Stimulated activated naive CD8-positive, alpha-beta T cell treated with anti-CD3 and anti-CD28 coated beads, Interleukin-15, amount 100 ng/mL, for 72 hours (primary cell): ENCODE measurements around the gene CLK2.
A peak's percentile ranks its signal among the peaks of the same experiment; 100 is the strongest.
"Not testable (repeated sequence)": the region's sequence is repeated elsewhere in the genome, so short reads cannot be mapped to it uniquely, and the experiment has no call there.

Experiments
- ATAC-seq: fragments of 150-1000 bp; cut with Tn5 transposase; 2 replicates; pipeline ENCODE4 v1.10.0; 2021; ENCODE audit warnings: mild to moderate bottlenecking, moderate library complexity
- DNase-seq, 2 donors: peaks; one replicate each; pipeline ENCODE4 v3.0.0; 2021 to 2022
- H3K27ac Mint-ChIP-seq, 2 donors: one replicate each; pipeline ENCODE4 v1.8.0; 2022; ENCODE audit warnings: mild to moderate bottlenecking in 2 of 2, mixed read lengths in 2 of 2, moderate library complexity in 2 of 2
- H3K27me3 Mint-ChIP-seq: one replicate; pipeline ENCODE4 v1.8.0; 2022; ENCODE audit warnings: mixed read lengths
- H3K4me1 Mint-ChIP-seq: one replicate; pipeline ENCODE4 v1.8.0; 2022; ENCODE audit warnings: mild to moderate bottlenecking, mixed read lengths
- H3K4me3 Mint-ChIP-seq, 2 donors: one replicate each; pipeline ENCODE4 v1.8.0; 2022; ENCODE audit warnings: mild to moderate bottlenecking in 2 of 2, mixed read lengths in 2 of 2, moderate library complexity in 1 of 2
- H3K9me3 Mint-ChIP-seq, 2 donors: one replicate each; pipeline ENCODE4 v1.8.0; 2022; ENCODE audit warnings: mixed read lengths in 2 of 2

CLK2 gene

GRCh38 chr1:155304558-155305063 is 31.3 kb upstream of the CLK2 start:
- DNase-seq, result no peak
- no peaks in the 10 kb centered on the region for H3K27me3 Mint-ChIP-seq
- peaks cover 3% of the 10 kb centered on the region for H3K4me1 Mint-ChIP-seq
- H3K27ac Mint-ChIP-seq, result no peak overlapping the region
- H3K9me3 Mint-ChIP-seq, result no peaks in the 10 kb centered on the region
- no peak overlapping the region for H3K4me3 Mint-ChIP-seq
- no peak for ATAC-seq

DNA sequence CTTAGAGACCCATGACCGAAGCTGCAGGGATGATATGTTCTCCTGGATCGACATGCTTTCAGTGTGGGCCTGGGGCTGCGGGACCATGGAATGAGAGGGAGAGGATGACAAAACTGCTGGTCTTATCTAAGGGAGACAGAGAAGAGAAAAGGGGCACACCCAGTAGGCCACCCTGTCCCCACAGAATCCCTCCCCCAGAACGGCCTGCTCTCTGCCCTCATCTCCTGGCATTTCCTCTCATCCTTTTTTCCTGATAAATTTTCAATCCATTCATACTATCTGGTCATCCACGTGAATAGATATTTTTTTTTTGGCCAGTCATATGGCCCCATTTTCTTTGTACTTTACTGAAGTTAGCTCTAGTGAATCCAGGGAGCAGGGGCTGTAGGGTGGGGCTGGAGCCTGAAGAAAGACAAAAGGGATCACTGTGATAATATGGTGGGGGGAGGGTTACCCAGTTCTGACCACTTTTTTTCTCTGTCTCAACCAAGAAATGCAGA is 28.1 kb upstream of the CLK2 start, which contains the start of gene PKLR:
Gene PKLR (minus strand): TSS at position 97 of the 500 bp plus-strand sequence. CDS start 43 bp downstream, at position 54.
- Mint-ChIP-seq H3K9me3 (no peaks in the 10 kb centered on the region), H3K27ac (no peak within 1 kb of the TSS), H3K27me3 (peaks cover 13% of the 10 kb centered on the region), H3K4me3 (no peak within 1 kb of the TSS), H3K4me1 (no peaks in the 10 kb centered on the region)
- ATAC-seq (no peak), DNase-seq (no peak)

- Mint-ChIP-seq H3K27me3 (peaks cover 20% of the 10 kb centered on the region), H3K4me3 (no peak overlapping the region), H3K27ac (no peak overlapping the region), H3K9me3 (no peaks in the 10 kb centered on the region), H3K4me1 (no peaks in the 10 kb centered on the region)
- no peak for DNase-seq
- no peak for ATAC-seq
These were observed 27.4 kb upstream of the CLK2 start for GRCh38 chr1:155300553-155301329.

GRCh38 chr1:155300024-155300423 is 26.7 kb upstream of the CLK2 start:
- peaks cover 27% of the 10 kb centered on the region for H3K27me3 Mint-ChIP-seq
- no peak overlapping the region for H3K27ac Mint-ChIP-seq
- H3K4me3 Mint-ChIP-seq, result no peak overlapping the region
- ATAC-seq (no peak), DNase-seq (no peak)
- peaks cover 1% of the 10 kb centered on the region for H3K4me1 Mint-ChIP-seq
- no peaks in the 10 kb centered on the region for H3K9me3 Mint-ChIP-seq

- no peaks in the 10 kb centered on the region for H3K9me3 Mint-ChIP-seq
- H3K4me3 Mint-ChIP-seq, result no peak overlapping the region
- peaks cover 8% of the 10 kb centered on the region for H3K4me1 Mint-ChIP-seq
- DNase-seq (no peak), ATAC-seq (no peak)
- H3K27ac Mint-ChIP-seq, result no peak overlapping the region
- H3K27me3 Mint-ChIP-seq, result peaks cover 50% of the 10 kb centered on the region
These were observed 24.1 kb upstream of the CLK2 start for GRCh38 chr1:155297384-155297783.

DNA sequence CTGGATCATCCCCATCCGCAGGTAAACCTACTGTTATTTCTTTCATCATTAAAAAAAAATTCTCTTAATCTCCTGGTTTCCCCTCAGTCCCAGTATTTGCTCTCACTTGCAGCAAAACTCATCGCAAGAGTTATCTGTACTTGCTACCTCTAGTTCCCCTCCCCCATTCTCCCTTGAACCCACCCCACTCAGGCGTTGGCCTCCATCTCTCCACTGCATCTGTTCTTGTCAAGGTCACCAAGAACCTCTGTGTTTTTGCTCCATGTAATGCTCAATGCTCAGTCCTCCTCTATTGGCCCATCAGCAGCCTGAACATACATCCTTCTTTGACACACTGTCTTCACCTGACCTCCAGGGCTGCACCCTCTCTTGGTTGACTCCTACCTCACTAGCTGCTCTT is 23.4 kb upstream of the CLK2 start:
- Mint-ChIP-seq H3K27ac (peak overlapping the region in 1 of 2 donors; percentile 2), H3K4me1 (peaks cover 8% of the 10 kb centered on the region), H3K9me3 (no peaks in the 10 kb centered on the region), H3K4me3 (no peak overlapping the region), H3K27me3 (peaks cover 55% of the 10 kb centered on the region)
- ATAC-seq, result no peak
- no peak for DNase-seq

GRCh38 chr1:155295942-155296267 is 22.6 kb upstream of the CLK2 start:
- no peaks in the 10 kb centered on the region for H3K9me3 Mint-ChIP-seq
- ATAC-seq (no peak), DNase-seq (no peak)
- H3K27me3 Mint-ChIP-seq, result peaks cover 59% of the 10 kb centered on the region
- H3K27ac Mint-ChIP-seq, result no peak overlapping the region
- peaks cover 8% of the 10 kb centered on the region for H3K4me1 Mint-ChIP-seq
- peak overlapping the region in 1 of 2 donors; percentile 16 for H3K4me3 Mint-ChIP-seq

DNA sequence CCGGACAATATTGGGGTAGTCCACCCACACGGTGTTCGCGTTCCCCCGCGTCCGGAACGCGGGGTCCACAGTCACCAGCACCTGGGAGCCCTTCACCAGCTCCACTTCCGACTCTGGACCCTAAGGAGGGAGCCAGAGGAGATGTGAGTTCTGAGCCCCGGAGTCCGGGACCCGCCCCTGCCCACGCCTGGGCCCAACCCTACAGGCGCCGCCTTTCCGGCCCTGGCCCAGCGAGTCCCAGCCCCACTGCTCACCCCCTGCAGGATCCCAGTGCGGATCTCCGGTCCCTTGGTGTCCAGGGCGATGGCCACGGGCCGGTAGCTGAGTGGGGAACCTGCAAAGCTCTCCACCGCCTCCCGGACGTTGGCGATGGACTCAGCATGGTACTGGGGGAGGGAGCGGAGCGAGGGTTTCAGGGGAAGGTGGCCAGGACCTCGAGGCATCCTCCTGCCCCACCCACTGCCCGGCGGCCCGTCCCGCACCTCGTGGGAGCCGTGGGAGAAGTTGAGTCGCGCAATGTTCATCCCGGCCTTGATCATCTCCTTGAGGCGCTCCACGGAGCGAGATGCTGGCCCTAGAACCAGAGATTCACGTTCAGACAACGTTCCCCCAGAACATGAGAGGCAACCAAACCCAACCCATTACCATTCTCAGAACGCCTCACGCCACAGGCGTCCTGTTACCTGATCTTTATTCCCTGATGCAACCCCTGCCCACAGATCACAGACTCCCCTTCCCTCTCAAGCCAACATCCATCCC is 22.1 kb upstream of the CLK2 start:
- Mint-ChIP-seq H3K27ac (no peak overlapping the region), H3K9me3 (no peaks in the 10 kb centered on the region), H3K27me3 (peaks cover 61% of the 10 kb centered on the region), H3K4me1 (peaks cover 8% of the 10 kb centered on the region), H3K4me3 (peak overlapping the region in 1 of 2 donors; percentile 16)
- DNase-seq, result no peak
- ATAC-seq, result peak; percentile 43

GRCh38 chr1:155294520-155295182 is 21.3 kb upstream of the CLK2 start:
- Mint-ChIP-seq H3K4me3 (peak overlapping the region in 1 of 2 donors; percentile 38), H3K4me1 (peaks cover 8% of the 10 kb centered on the region), H3K27ac (peak overlapping the region in 1 of 2 donors; percentile 74), H3K27me3 (peaks cover 67% of the 10 kb centered on the region), H3K9me3 (no peaks in the 10 kb centered on the region)
- ATAC-seq (peak; percentile 7), DNase-seq (no peak)

- ATAC-seq (no peak), DNase-seq (no peak)
- H3K9me3 Mint-ChIP-seq, result no peaks in the 10 kb centered on the region
- peaks cover 67% of the 10 kb centered on the region for H3K27me3 Mint-ChIP-seq
- H3K4me1 Mint-ChIP-seq, result peaks cover 8% of the 10 kb centered on the region
- no peak overlapping the region for H3K4me3 Mint-ChIP-seq
- H3K27ac Mint-ChIP-seq, result no peak overlapping the region
These were observed 19.9 kb upstream of the CLK2 start for GRCh38 chr1:155293086-155293749.

- H3K4me1 Mint-ChIP-seq, H3K4me3 Mint-ChIP-seq, H3K9me3 Mint-ChIP-seq, DNase-seq, ATAC-seq, H3K27ac Mint-ChIP-seq: not testable (repeated sequence)
- peaks cover 49% of the 10 kb centered on the region for H3K27me3 Mint-ChIP-seq
These were observed 17.7 kb upstream of the CLK2 start for GRCh38 chr1:155291006-155291405.

- ATAC-seq, result peak; percentile 33
- Mint-ChIP-seq H3K4me3 (no peak overlapping the region), H3K9me3 (no peaks in the 10 kb centered on the region), H3K27ac (no peak overlapping the region), H3K4me1 (no peaks in the 10 kb centered on the region), H3K27me3 (peaks cover 20% of the 10 kb centered on the region)
- no peak for DNase-seq
These were observed 14.8 kb upstream of the CLK2 start for GRCh38 chr1:155287987-155288543.

DNA sequence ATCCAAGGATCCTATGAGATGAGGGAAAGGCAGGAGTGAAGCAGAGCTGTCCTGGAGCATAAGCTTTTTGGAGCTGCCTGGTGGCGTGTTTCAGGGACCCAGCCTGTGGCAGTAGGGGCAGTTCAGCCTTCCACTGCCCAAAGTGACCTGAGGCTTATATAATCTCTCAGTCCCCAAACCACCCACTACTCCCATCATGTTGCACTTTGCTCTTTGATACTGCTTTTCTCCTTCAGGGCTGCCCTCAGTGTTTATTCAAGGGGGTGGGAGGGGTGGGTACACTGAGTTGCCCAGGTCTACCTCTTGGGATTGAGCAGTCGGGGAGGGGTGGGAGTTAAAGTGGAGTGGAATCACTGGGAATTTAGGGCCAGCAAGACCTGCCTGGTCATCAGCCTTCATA is 13.2 kb upstream of the CLK2 start:
- Mint-ChIP-seq H3K9me3 (no peaks in the 10 kb centered on the region), H3K4me1 (no peaks in the 10 kb centered on the region)

GRCh38 chr1:155285631-155286044 is 12.3 kb upstream of the CLK2 start:
- no peak for ATAC-seq
- no peak overlapping the region for H3K4me3 Mint-ChIP-seq
- no peak overlapping the region for H3K27ac Mint-ChIP-seq
- no peaks in the 10 kb centered on the region for H3K9me3 Mint-ChIP-seq
- H3K27me3 Mint-ChIP-seq, result peaks cover 8% of the 10 kb centered on the region
- H3K4me1 Mint-ChIP-seq, result no peaks in the 10 kb centered on the region
- DNase-seq, result no peak

More for the DNA sequence above, 13.2 kb upstream of the CLK2 start:
- DNase-seq, result no peak
- no peak overlapping the region for H3K4me3 Mint-ChIP-seq
- no peak overlapping the region for H3K27ac Mint-ChIP-seq
- no peak for ATAC-seq
- H3K27me3 Mint-ChIP-seq, result peaks cover 11% of the 10 kb centered on the region

DNA sequence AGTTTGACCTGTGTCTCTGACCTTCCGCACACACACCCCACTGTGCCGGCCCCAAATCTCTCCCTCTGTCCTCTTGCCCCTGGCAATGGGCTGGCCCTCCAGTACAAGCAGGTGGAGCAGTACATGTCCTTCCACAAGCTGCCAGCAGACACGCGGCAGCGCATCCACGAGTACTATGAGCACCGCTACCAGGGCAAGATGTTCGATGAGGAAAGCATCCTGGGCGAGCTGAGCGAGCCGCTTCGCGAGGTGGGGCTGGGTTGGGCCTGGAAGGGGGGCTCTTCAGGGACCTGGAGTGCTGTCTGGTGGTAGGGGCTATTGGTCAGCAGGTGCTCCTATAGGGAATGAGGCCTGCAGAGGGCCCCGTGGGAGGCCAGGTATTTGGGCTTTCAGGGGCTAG is 11.8 kb upstream of the CLK2 start:
- H3K4me1 Mint-ChIP-seq, result no peaks in the 10 kb centered on the region
- DNase-seq (no peak), ATAC-seq (no peak)
- no peak overlapping the region for H3K27ac Mint-ChIP-seq
- no peak overlapping the region for H3K4me3 Mint-ChIP-seq
- H3K9me3 Mint-ChIP-seq, result no peaks in the 10 kb centered on the region
- H3K27me3 Mint-ChIP-seq, result peaks cover 3% of the 10 kb centered on the region
